Nephron progenitor cell (in vitro differentiated cells): Measurements from ENCODE around the gene CROT.

Source experiments
- DNase-seq: peaks from one replicate; pipeline ENCODE4 v3.0.0; 2021
- H3K27ac Mint-ChIP-seq: 2 replicates; pipeline ENCODE4 v1.8.0; 2021; ENCODE audit warnings: mild to moderate bottlenecking, moderate library complexity, mixed read lengths
- H3K27me3 Mint-ChIP-seq: 2 replicates; pipeline ENCODE4 v1.8.0; 2021; ENCODE audit warnings: mild to moderate bottlenecking, low read depth, mixed read lengths; ENCODE audit not compliant: poor library complexity
- H3K36me3 Mint-ChIP-seq: 2 replicates; pipeline ENCODE4 v1.8.0; 2021; ENCODE audit warnings: low read depth, mixed read lengths
- H3K4me1 Mint-ChIP-seq: 2 replicates; pipeline ENCODE4 v1.8.0; 2021; ENCODE audit warnings: mixed read lengths
- H3K4me3 Mint-ChIP-seq: 2 replicates; pipeline ENCODE4 v1.8.0; 2021; ENCODE audit warnings: mild to moderate bottlenecking, moderate library complexity, mixed read lengths
- H3K9me3 Mint-ChIP-seq: 2 replicates; pipeline ENCODE4 v1.8.0; 2021; ENCODE audit warnings: mild to moderate bottlenecking, moderate library complexity, mixed read lengths
- CTCF ChIP-seq: fragments of 200-600 bp; sonication (generic); IDR thresholded peaks from 2 replicates; pipeline ENCODE4 v1.5.0; 2021; ENCODE audit warnings: antibody characterized with exemption

CROT gene

DNA sequence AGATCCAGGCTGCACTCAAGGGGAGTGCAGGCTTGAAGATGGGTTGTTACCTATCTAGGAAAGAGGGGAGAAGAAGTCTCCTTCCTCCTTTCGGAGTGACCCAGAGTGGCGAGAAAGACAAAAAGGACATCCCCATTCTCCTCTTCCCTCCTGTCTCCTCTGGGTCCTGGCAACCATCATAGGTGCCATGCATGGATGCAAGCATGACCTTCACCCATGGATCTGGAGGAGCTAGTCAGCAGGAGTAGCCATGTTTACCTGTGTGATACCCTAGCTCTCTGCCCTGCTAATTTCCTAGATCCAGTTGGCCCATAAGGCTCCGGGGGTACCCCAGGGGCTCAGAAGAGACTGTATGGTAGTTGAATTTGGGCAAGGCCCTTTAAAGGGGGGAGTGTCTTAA is 17.2 kb upstream of the CROT start:
- peaks cover 71% of the 10 kb centered on the region for H3K9me3 Mint-ChIP-seq
- H3K4me3 Mint-ChIP-seq: no peak overlapping the region
- H3K27ac Mint-ChIP-seq: no peak overlapping the region
- DNase-seq: no peak
- H3K27me3 Mint-ChIP-seq: peaks cover 6% of the 10 kb centered on the region
- H3K36me3 Mint-ChIP-seq: peaks cover 87% of the 10 kb centered on the region
- no peaks in the 10 kb centered on the region for H3K4me1 Mint-ChIP-seq
- no peak for TF ChIP-seq CTCF

DNA sequence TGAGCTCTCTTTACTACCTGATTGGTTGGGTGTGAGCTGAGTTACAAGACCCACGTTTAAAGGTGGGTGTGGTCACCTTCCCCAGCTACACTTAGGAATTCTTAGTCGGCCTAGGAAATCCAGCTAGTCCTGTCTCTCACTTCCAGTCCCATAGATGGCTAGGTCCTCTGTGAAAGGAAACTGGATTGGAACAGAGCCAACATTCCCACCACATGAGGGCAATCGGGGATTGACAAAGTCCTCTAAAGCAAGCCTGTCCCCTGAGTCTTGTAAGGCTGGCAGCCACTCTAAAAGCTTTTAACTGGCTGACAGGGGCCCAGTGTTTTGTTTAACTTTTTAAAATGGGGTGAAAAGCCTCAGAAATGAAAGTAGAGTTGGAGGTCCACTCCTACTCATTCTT is 15.1 kb upstream of the CROT start:
- Mint-ChIP-seq H3K36me3 (peaks cover 89% of the 10 kb centered on the region), H3K27me3 (peaks cover 6% of the 10 kb centered on the region), H3K4me3 (no peak overlapping the region), H3K27ac (no peak overlapping the region), H3K9me3 (peaks cover 87% of the 10 kb centered on the region), H3K4me1 (no peaks in the 10 kb centered on the region)
- DNase-seq: no peak
- TF ChIP-seq CTCF: no peak

GRCh38 chr7:87330942-87331341 is 14.5 kb upstream of the CROT start:
- H3K4me1 Mint-ChIP-seq: no peaks in the 10 kb centered on the region
- no peak for TF ChIP-seq CTCF
- no peak overlapping the region for H3K27ac Mint-ChIP-seq
- H3K4me3 Mint-ChIP-seq: no peak overlapping the region
- peaks cover 89% of the 10 kb centered on the region for H3K36me3 Mint-ChIP-seq
- H3K9me3 Mint-ChIP-seq: peaks cover 81% of the 10 kb centered on the region
- no peak for DNase-seq
- peaks cover 6% of the 10 kb centered on the region for H3K27me3 Mint-ChIP-seq

GRCh38 chr7:87331687-87332252 is 13.7 kb upstream of the CROT start:
- Mint-ChIP-seq H3K36me3 (peaks cover 85% of the 10 kb centered on the region), H3K27ac (peak overlapping the region; percentile 15), H3K27me3 (peaks cover 6% of the 10 kb centered on the region), H3K9me3 (peaks cover 73% of the 10 kb centered on the region), H3K4me3 (no peak overlapping the region), H3K4me1 (no peaks in the 10 kb centered on the region)
- DNase-seq: no peak
- TF ChIP-seq CTCF: no peak

GRCh38 chr7:87332321-87332720 is 13.1 kb upstream of the CROT start:
- no peak for DNase-seq
- H3K4me3 Mint-ChIP-seq: no peak overlapping the region
- TF ChIP-seq CTCF: no peak
- peaks cover 67% of the 10 kb centered on the region for H3K9me3 Mint-ChIP-seq
- H3K27ac Mint-ChIP-seq: no peak overlapping the region
- H3K36me3 Mint-ChIP-seq: peaks cover 81% of the 10 kb centered on the region
- peaks cover 6% of the 10 kb centered on the region for H3K27me3 Mint-ChIP-seq
- H3K4me1 Mint-ChIP-seq: no peaks in the 10 kb centered on the region

DNA sequence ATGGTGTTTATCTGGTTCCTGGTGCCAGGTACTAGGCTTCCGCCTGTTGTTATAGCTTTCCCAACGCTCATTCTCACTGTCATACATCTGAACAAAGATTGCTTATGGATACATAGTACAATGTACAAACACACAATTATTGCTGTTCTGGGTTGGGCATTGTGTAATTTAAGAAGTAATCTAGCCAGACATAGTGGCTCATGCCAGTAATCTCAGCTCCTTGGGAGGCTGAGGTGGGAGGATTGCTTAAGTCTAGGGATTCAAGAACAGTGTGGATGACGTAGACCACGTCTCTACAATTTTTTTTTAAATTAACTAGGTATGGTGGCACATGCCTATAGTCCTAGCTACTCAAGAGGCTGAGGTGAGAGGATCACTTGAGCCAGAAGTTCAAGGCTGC is 9.3 kb upstream of the CROT start:
- no peak overlapping the region for H3K27ac Mint-ChIP-seq
- TF ChIP-seq CTCF: no peak

More for the DNA sequence above, 9.3 kb upstream of the CROT start:
- peaks cover 29% of the 10 kb centered on the region for H3K9me3 Mint-ChIP-seq
- peaks cover 14% of the 10 kb centered on the region for H3K4me1 Mint-ChIP-seq
- H3K4me3 Mint-ChIP-seq: no peak overlapping the region
- no peak for DNase-seq
- peaks cover 60% of the 10 kb centered on the region for H3K36me3 Mint-ChIP-seq
- no peaks in the 10 kb centered on the region for H3K27me3 Mint-ChIP-seq
